Measurements from ENCODE around the gene BARX2.

BARX2 gene

DNA sequence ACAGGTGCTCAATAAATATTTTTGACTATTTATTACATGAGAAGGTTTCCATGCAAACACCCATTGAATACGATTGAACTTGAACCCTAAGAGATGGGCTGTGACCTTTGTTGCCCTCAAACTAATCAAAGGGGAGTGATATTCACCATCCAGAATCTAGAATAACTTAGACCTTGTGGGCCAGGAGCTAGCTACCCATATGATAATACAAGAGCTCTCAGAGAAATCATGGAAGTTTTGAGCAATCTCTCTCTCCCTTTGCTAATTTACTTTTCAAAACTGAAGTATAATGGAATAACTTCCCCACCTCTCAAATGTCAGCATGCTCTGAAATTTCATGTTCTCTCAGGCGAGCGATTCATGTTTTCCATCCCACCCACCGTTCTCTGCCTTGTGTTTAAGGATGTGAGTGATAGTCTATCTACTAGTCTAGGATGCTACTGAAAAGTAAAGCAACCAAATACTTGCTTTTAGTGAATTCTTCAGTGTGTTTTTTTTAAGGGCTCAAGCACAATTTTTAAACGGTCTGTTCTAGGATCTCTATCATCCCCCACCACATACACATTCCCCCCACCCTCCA is 33.3 kb downstream of the BARX2 start:
- no peak for TF ChIP-seq YY1 (IDR thresholded peaks at IDR 0.05; ENCODE audit: low read depth)
- TF ChIP-seq EGR1 (IDR thresholded peaks at IDR 0.05) = no peak
- no peak for TF ChIP-seq TAF1 (IDR thresholded peaks at IDR 0.05; ENCODE audit: low read depth)
- no peak for TF ChIP-seq CEBPB (IDR thresholded peaks at IDR 0.05)
- TF ChIP-seq, protein P1, sequence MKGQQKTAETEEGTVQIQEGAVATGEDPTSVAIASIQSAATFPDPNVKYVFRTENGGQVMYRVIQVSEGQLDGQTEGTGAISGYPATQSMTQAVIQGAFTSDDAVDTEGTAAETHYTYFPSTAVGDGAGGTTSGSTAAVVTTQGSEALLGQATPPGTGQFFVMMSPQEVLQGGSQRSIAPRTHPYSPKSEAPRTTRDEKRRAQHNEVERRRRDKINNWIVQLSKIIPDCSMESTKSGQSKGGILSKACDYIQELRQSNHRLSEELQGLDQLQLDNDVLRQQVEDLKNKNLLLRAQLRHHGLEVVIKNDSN (IDR thresholded peaks at IDR 0.05) = no peak
- TF ChIP-seq NFIC (IDR thresholded peaks at IDR 0.05) = no peak
- TF ChIP-seq, protein P2, sequence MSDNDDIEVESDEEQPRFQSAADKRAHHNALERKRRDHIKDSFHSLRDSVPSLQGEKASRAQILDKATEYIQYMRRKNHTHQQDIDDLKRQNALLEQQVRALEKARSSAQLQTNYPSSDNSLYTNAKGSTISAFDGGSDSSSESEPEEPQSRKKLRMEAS (IDR thresholded peaks at IDR 0.05) = no peak
- TF ChIP-seq, protein P3, sequence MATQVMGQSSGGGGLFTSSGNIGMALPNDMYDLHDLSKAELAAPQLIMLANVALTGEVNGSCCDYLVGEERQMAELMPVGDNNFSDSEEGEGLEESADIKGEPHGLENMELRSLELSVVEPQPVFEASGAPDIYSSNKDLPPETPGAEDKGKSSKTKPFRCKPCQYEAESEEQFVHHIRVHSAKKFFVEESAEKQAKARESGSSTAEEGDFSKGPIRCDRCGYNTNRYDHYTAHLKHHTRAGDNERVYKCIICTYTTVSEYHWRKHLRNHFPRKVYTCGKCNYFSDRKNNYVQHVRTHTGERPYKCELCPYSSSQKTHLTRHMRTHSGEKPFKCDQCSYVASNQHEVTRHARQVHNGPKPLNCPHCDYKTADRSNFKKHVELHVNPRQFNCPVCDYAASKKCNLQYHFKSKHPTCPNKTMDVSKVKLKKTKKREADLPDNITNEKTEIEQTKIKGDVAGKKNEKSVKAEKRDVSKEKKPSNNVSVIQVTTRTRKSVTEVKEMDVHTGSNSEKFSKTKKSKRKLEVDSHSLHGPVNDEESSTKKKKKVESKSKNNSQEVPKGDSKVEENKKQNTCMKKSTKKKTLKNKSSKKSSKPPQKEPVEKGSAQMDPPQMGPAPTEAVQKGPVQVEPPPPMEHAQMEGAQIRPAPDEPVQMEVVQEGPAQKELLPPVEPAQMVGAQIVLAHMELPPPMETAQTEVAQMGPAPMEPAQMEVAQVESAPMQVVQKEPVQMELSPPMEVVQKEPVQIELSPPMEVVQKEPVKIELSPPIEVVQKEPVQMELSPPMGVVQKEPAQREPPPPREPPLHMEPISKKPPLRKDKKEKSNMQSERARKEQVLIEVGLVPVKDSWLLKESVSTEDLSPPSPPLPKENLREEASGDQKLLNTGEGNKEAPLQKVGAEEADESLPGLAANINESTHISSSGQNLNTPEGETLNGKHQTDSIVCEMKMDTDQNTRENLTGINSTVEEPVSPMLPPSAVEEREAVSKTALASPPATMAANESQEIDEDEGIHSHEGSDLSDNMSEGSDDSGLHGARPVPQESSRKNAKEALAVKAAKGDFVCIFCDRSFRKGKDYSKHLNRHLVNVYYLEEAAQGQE (IDR thresholded peaks at IDR 0.05; ENCODE audit: low read depth) = no peak
- no peak for TF ChIP-seq RAD21 (IDR thresholded peaks at IDR 0.05; ENCODE audit: low read depth)
- TF ChIP-seq ZBTB7A (IDR thresholded peaks at IDR 0.05; ENCODE audit: low read depth) = no peak
- no peak for TF ChIP-seq TCF12 (IDR thresholded peaks at IDR 0.05; ENCODE audit: low read depth)
- TF ChIP-seq TEAD4 (IDR thresholded peaks at IDR 0.05) = no peak
- no peak for TF ChIP-seq CREB1 (IDR thresholded peaks at IDR 0.05; ENCODE audit: low read depth)

DNA sequence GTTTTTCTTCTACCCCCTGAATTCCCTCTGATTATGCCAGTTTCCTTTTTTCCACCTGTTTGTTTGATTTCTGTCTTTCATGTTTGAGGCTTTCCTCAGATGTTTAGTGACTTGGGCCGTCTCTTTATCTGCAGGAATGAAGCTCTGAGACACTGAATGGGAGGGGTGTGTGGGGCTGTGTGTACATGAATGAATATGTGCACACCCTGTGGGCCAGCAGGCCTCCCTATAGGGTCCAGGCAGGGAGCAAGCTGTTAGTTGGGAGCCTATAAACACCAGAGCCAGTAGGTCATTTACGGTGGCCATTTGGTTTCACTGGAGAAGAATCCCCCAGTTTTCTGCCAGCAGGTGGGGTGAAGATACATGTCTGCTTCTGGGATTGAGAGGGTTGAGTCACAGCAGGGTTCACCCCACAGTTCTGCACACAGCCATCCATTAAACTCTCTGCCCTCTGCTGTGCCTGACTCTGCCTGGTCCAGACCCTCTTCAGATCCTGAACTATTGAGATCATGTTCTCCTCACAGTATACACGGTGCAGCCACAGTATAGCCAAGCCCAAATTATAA is 34.8 kb downstream of the BARX2 start:
- no peak for TF ChIP-seq ZBTB7A (IDR thresholded peaks at IDR 0.05; ENCODE audit: low read depth)
- no peak for TF ChIP-seq YY1 (IDR thresholded peaks at IDR 0.05; ENCODE audit: low read depth)
- TF ChIP-seq EGR1 (IDR thresholded peaks at IDR 0.05) = no peak
- no peak for TF ChIP-seq RAD21 (IDR thresholded peaks at IDR 0.05; ENCODE audit: low read depth)
- no peak for TF ChIP-seq TEAD4 (IDR thresholded peaks at IDR 0.05)
- TF ChIP-seq CEBPB (IDR thresholded peaks at IDR 0.05) = no peak
- TF ChIP-seq EP300 (IDR thresholded peaks at IDR 0.05; ENCODE audit: borderline replicate concordance) = no peak
- TF ChIP-seq, protein P1 (IDR thresholded peaks at IDR 0.05) = no peak
- no peak for TF ChIP-seq TAF1 (IDR thresholded peaks at IDR 0.05; ENCODE audit: low read depth)
- no peak for TF ChIP-seq NFIC (IDR thresholded peaks at IDR 0.05)
- no peak for TF ChIP-seq FOXM1 (IDR thresholded peaks at IDR 0.05; ENCODE audit: borderline replicate concordance, low read depth)
- TF ChIP-seq, protein P2 (IDR thresholded peaks at IDR 0.05) = no peak
- TF ChIP-seq TCF12 (IDR thresholded peaks at IDR 0.05; ENCODE audit: low read depth) = no peak
- no peak for TF ChIP-seq CREB1 (IDR thresholded peaks at IDR 0.05; ENCODE audit: low read depth)
- TF ChIP-seq, protein P3 (IDR thresholded peaks at IDR 0.05; ENCODE audit: low read depth) = no peak

DNA sequence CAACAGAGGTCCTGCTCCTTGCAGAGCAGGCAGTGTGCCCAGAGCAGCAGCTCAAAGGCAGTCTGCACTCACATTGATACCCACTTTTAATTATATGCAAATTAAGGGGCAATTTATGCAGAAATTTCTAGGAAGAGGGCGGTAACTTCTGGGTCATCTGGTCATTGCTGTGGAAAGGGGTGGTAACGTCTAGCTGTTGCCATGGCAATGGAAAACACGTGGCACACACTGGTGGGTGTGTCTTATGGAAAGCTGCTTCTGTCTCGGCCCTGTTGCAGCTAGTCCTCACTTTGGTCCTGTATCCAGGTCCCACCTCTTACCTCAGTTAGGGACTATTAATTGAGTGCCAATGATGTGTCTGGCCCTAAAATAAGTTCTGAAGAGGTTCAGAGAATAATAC is 36.8 kb downstream of the BARX2 start:
- TF ChIP-seq, protein P3 (IDR thresholded peaks at IDR 0.05; ENCODE audit: low read depth) = no peak
- no peak for TF ChIP-seq CREB1 (IDR thresholded peaks at IDR 0.05; ENCODE audit: low read depth)
- TF ChIP-seq, protein P1 (IDR thresholded peaks at IDR 0.05) = no peak
- TF ChIP-seq CEBPB (IDR thresholded peaks at IDR 0.05) = no peak
- TF ChIP-seq, protein P2 (IDR thresholded peaks at IDR 0.05) = no peak
- no peak for TF ChIP-seq TAF1 (IDR thresholded peaks at IDR 0.05; ENCODE audit: low read depth)
- TF ChIP-seq FOXM1 (IDR thresholded peaks at IDR 0.05; ENCODE audit: borderline replicate concordance, low read depth) = no peak
- no peak for TF ChIP-seq EP300 (IDR thresholded peaks at IDR 0.05; ENCODE audit: borderline replicate concordance)
- no peak for TF ChIP-seq RAD21 (IDR thresholded peaks at IDR 0.05; ENCODE audit: low read depth)
- TF ChIP-seq EGR1 (IDR thresholded peaks at IDR 0.05) = no peak
- no peak for TF ChIP-seq TEAD4 (IDR thresholded peaks at IDR 0.05)

Data from Ishikawa (cell line).